ENCODE data around the gene PIGT.

- TF ChIP-seq BHLHE40 (IDR thresholded peaks at IDR 0.05; ENCODE audit: borderline replicate concordance): no peak
- TF ChIP-seq FOXM1 (IDR thresholded peaks at IDR 0.05; ENCODE audit: borderline replicate concordance): no peak
- no peak for TF ChIP-seq SP1 (IDR thresholded peaks at IDR 0.05)
- no peak for TF ChIP-seq FOXA1 (IDR thresholded peaks at IDR 0.05)
- TF ChIP-seq FOXK2 (IDR thresholded peaks at IDR 0.05): no peak
- no peak for TF ChIP-seq ZNF384 (IDR thresholded peaks at IDR 0.05)
- TF ChIP-seq ARNT (IDR thresholded peaks at IDR 0.05): no peak
- no peak for TF ChIP-seq LEF1 (IDR thresholded peaks at IDR 0.05; ENCODE audit: borderline replicate concordance)
- no peak for TF ChIP-seq TARDBP (IDR thresholded peaks at IDR 0.05)
- no peak for TF ChIP-seq HDGF (IDR thresholded peaks at IDR 0.05; ENCODE audit: borderline replicate concordance)
- no peak for TF ChIP-seq NFRKB (IDR thresholded peaks at IDR 0.05)
- TF ChIP-seq ELF4 (IDR thresholded peaks at IDR 0.05): no peak
Measured at GRCh38 chr20:45463709-45464108, 47.8 kb downstream of the PIGT start.
